HepG2 (cell line): ENCODE data around the gene SYT7. TPM values are rescaled to one million over a fixed set of nuclear protein-coding genes. Genes with fewer than 3 reads are reported as not detected.
A peak's percentile ranks its signal among the peaks of the same experiment; 100 is the strongest.

ENCODE experiments used
- ATAC-seq: fragments of 200-7000 bp; cut with Tn5 transposase; 3 replicates; pipeline ENCODE4 v1.9.1; 2020; ENCODE audit warnings: mild to moderate bottlenecking, moderate library complexity
- BruUV-seq: library from RNA; stranded (reverse); fragments of 400-500 nt; replicated peaks from 2 replicates; lab custom pipeline; 2021; lab: Mats Ljungman, UMichigan
- CTCF ChIA-PET: fragments of 300-600 bp; formaldehyde crosslinking; extraction: SDS; loops from one replicate; lab custom pipeline; 2021; ENCODE audit warnings: low total read pairs, inconsistent platforms, low intra/inter-chr PET ratio; lab: Yijun Ruan, JAX
- POLR2A ChIA-PET: fragments of 350-600 bp; sonication (Branson Sonifier 250); formaldehyde crosslinking; loops from one replicate; lab custom pipeline; 2020; ENCODE audit warnings: antibody characterized with exemption, inconsistent platforms; lab: Yijun Ruan, JAX
- DNase-seq: peaks from one replicate; pipeline ENCODE4 v3.0.0-alpha.2; 2015; ENCODE audit warnings: low spot score
- FAIRE-seq: peaks from 3 replicates; lab custom pipeline; 2011; peaks lifted over from hg19 to GRCh38; lab: Jason Lieb, UNC
- H2AFZ ChIP-seq: one replicate; pipeline ENCODE4 v1.6.1; 2011; ENCODE audit warnings: low read length, inconsistent platforms
- H3K27ac ChIP-seq: fragments of 300-600 bp; 3 replicates; pipeline ENCODE4 v1.8.0; 2011; ENCODE audit warnings: mixed run types, mild to moderate bottlenecking, mixed read lengths, low read length, inconsistent platforms; ENCODE audit not compliant: insufficient read depth; ENCODE audit errors: extremely low read length
- H3K27me3 ChIP-seq, 2 experiments: fragments of 200-600 bp in 1 of 2; 2 replicates in 1 of 2; 3 replicates in 1 of 2; pipeline versions ENCODE4 v1.6.0 to v1.8.0; 2011; ENCODE audit warnings: low read length in 2 of 2, mild to moderate bottlenecking in 2 of 2, moderate library complexity in 2 of 2, inconsistent platforms in 1 of 2; ENCODE audit not compliant: insufficient read depth in 2 of 2, control insufficient read depth in 1 of 2
- H3K36me3 ChIP-seq, 2 experiments: fragments of 200-600 bp in 1 of 2; replicated peaks in 1 of 2; 2 replicates in 1 of 2; 3 replicates in 1 of 2; pipeline versions ENCODE4 v1.5.1 to v1.8.0; 2011; ENCODE audit warnings: low read length in 2 of 2, inconsistent platforms in 1 of 2; ENCODE audit not compliant: insufficient read depth in 2 of 2, control insufficient read depth in 1 of 2
- H3K4me1 ChIP-seq: 2 replicates; pipeline ENCODE4 v1.5.1; 2012; ENCODE audit warnings: low read length, inconsistent platforms; ENCODE audit not compliant: insufficient read depth
- H3K4me2 ChIP-seq: 2 replicates; pipeline ENCODE4 v1.6.0; 2011; ENCODE audit warnings: low read depth, low read length, inconsistent platforms
- H3K4me3 ChIP-seq, 3 experiments: fragments of 200-600 bp in 1 of 3; sonication (generic), shearing (Covaris generic) in 1 of 3; replicated peaks in 1 of 3; 2 replicates each; pipeline ENCODE4 v1.5.1; 2011 to 2016; ENCODE audit warnings: low read length in 3 of 3, inconsistent platforms in 2 of 3, low read depth in 2 of 3, mild to moderate bottlenecking in 2 of 3, control low read depth in 1 of 3, mixed read lengths in 1 of 3; ENCODE audit not compliant: insufficient read depth in 1 of 3
- H3K79me2 ChIP-seq: one replicate; pipeline ENCODE4 v1.6.1; 2011; ENCODE audit warnings: low read length, inconsistent platforms; ENCODE audit not compliant: insufficient read depth
- H3K9ac ChIP-seq: 2 replicates; pipeline ENCODE4 v1.6.0; 2011; ENCODE audit warnings: mild to moderate bottlenecking, low read depth, low read length, inconsistent platforms; ENCODE audit not compliant: insufficient read depth
- H3K9me3 ChIP-seq: 2 replicates; pipeline ENCODE4 v1.5.1; 2012; ENCODE audit warnings: mild to moderate bottlenecking, low read length
- H4K20me1 ChIP-seq: 2 replicates; pipeline ENCODE4 v1.6.0; 2011; ENCODE audit warnings: inconsistent platforms, mild to moderate bottlenecking, low read length, moderate library complexity; ENCODE audit not compliant: insufficient read depth
- AHR ChIP-seq: IDR thresholded peaks from 2 replicates; pipeline ENCODE4 v1.6.1; 2018; ENCODE audit warnings: missing genetic modification reagents, missing compliant biosample characterization
- EZH2 ChIP-seq: conservative IDR thresholded peaks from 2 replicates; pipeline ENCODE4 v1.6.1; 2012; ENCODE audit warnings: mild to moderate bottlenecking, low read depth, low read length, moderate library complexity
- KLF16 ChIP-seq, 2 experiments: sonication (generic) in 1 of 2; formaldehyde crosslinking in 1 of 2; IDR thresholded peaks; 2 replicates each; pipeline versions ENCODE4 v1.6.1 to v1.8.0; 2016 to 2023; ENCODE audit warnings: missing genetic modification reagents in 2 of 2, missing compliant biosample characterization in 1 of 2
- ZNF768 ChIP-seq: sonication (generic); formaldehyde crosslinking; IDR thresholded peaks from 2 replicates; pipeline ENCODE4 v1.4.0; 2020; ENCODE audit warnings: missing genetic modification reagents
- WGBS: methylation state at CpG from one replicate; pipeline ENCODE4 v1.1.6; 2017; ENCODE audit warnings: low lambda C conversion rate; 5-methylcytosine and 5-hydroxymethylcytosine counted together
- in situ Hi-C: cut with HindIII; loops from 2 replicates; pipeline ENCODE4 v1.10.0; 2017; ENCODE audit warnings: low pct_unique_long_range_greater_than_20kb; ENCODE audit not compliant: extremely low pct_ligation_motif_present
- intact Hi-C: fragments of 100-400 bp; cut with micrococcal nuclease; formaldehyde crosslinking; loops from one replicate; pipeline ENCODE4 v1.10.0; 2022; ENCODE audit not compliant: unreplicated experiment
- polyA plus RNA-seq, 8 experiments: library from polyadenylated mRNA; depleted of rRNA in 3 of 8; stranded (reverse) in 7 of 8; unstranded in 1 of 8; fragments of >200 nt; fragmentation: Illumina TruSeq in 4 of 8; extraction: Trizol in 4 of 8; gene quantifications; 2 replicates each; pipeline versions ENCODE4 v1.2.1 to v1.2.3, GENCODE V29; 2011 to 2016; ENCODE audit warnings: low read depth in 4 of 8, missing spikeins in 1 of 8, mixed read lengths in 1 of 8; ENCODE audit not compliant: insufficient read depth in 1 of 8
- total RNA-seq, 5 experiments: library from RNA; depleted of rRNA; stranded (reverse); fragments of >200 nt; fragmentation: Illumina TruSeq; extraction: Trizol; gene quantifications; 2 replicates each; pipeline ENCODE4 v1.2.3, GENCODE V29; 2016; ENCODE audit warnings: low read depth in 1 of 5
- TF ChIP-seq, protein P1 (sequence below): IDR thresholded peaks from 2 replicates; pipeline ENCODE4 v1.6.1; 2016; ENCODE audit warnings: missing genetic modification reagents, missing compliant biosample characterization
- TF ChIP-seq, protein P2 (sequence below): sonication (generic); formaldehyde crosslinking; IDR thresholded peaks from 2 replicates; pipeline ENCODE4 v1.4.0; 2020; ENCODE audit warnings: missing genetic modification reagents, borderline replicate concordance
- TF ChIP-seq, protein P3 (sequence below): sonication (generic); formaldehyde crosslinking; IDR thresholded peaks from 2 replicates; pipeline ENCODE4 v1.4.0; 2020; ENCODE audit warnings: mild to moderate bottlenecking, missing genetic modification reagents
- TF ChIP-seq, protein P4 (sequence below): IDR thresholded peaks from 2 replicates; pipeline ENCODE4 v1.6.1; 2016; ENCODE audit warnings: low read depth, missing genetic modification reagents, missing compliant biosample characterization
- TF ChIP-seq, protein P5 (sequence below): sonication (generic); formaldehyde crosslinking; IDR thresholded peaks from 2 replicates; pipeline ENCODE4 v1.8.1; 2022; ENCODE audit warnings: mild to moderate bottlenecking, missing genetic modification reagents

SYT7 gene
- total and polyA plus RNA-seq, 2 of the 13 experiments (the other 11 are each of a cell fraction or from before 2014, with no cell fraction given): 1.4 to 4.4 TPM

DNA sequence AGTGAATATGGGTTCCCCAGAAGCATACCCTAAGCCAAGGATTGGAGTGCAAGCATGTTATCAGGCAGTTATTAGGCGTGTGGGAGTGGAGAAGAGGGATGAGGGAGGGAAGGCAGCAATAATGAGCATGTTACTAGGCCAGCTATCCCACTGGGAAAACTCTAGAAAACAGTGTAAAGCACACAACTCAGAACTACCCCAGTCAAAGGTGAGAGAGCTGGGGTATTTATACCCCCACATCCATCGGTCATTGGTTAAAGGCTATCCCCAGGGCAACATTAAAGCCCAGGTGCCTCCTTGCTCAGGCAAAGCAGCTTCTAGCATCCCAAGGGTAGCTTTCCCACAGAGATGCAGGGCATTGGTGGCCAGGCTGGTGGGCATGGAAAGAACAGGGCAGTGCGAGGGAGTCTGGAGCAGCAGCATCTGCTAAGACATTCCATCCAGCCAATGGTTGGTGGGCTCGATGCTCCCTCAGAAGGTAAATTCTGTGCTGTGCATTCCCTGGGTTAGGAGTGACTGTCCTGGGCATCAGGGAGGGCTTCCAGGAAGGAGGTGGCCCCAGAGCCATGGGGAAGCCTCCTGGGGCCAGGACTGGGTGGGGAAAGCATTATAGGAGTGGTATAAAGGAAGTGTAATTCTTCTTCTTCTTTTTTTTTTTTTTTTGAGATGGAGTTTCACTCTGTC is 93.4 kb downstream of the SYT7 start:
- Histone ChIP-seq H3K79me2 (no peaks in the 10 kb centered on the region), H4K20me1 (no peaks in the 10 kb centered on the region), H3K4me3 (no peak overlapping the region), H3K4me1 (peaks cover 55% of the 10 kb centered on the region), H3K36me3 (no peaks in the 10 kb centered on the region), H3K9ac (no peak overlapping the region), H3K4me2 (no peak overlapping the region), H3K9me3 (no peaks in the 10 kb centered on the region), H3K27me3 (peaks cover 0 to 26% of the 10 kb centered on the region in 2 experiments), H2AFZ (no peak overlapping the region), H3K27ac (no peak overlapping the region)
- TF ChIP-seq, protein P1, sequence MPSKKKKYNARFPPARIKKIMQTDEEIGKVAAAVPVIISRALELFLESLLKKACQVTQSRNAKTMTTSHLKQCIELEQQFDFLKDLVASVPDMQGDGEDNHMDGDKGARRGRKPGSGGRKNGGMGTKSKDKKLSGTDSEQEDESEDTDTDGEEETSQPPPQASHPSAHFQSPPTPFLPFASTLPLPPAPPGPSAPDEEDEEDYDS: no peak
- TF ChIP-seq, protein P2, sequence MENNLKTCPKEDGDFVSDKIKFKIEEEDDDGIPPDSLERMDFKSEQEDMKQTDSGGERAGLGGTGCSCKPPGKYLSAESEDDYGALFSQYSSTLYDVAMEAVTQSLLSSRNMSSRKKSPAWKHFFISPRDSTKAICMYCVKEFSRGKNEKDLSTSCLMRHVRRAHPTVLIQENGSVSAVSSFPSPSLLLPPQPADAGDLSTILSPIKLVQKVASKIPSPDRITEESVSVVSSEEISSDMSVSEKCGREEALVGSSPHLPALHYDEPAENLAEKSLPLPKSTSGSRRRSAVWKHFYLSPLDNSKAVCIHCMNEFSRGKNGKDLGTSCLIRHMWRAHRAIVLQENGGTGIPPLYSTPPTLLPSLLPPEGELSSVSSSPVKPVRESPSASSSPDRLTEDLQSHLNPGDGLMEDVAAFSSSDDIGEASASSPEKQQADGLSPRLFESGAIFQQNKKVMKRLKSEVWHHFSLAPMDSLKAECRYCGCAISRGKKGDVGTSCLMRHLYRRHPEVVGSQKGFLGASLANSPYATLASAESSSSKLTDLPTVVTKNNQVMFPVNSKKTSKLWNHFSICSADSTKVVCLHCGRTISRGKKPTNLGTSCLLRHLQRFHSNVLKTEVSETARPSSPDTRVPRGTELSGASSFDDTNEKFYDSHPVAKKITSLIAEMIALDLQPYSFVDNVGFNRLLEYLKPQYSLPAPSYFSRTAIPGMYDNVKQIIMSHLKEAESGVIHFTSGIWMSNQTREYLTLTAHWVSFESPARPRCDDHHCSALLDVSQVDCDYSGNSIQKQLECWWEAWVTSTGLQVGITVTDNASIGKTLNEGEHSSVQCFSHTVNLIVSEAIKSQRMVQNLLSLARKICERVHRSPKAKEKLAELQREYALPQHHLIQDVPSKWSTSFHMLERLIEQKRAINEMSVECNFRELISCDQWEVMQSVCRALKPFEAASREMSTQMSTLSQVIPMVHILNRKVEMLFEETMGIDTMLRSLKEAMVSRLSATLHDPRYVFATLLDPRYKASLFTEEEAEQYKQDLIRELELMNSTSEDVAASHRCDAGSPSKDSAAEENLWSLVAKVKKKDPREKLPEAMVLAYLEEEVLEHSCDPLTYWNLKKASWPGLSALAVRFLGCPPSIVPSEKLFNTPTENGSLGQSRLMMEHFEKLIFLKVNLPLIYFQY (CRISPR knock-in tag): no peak
- TF ChIP-seq ZNF768 (CRISPR knock-in tag): peak; percentile 82
- TF ChIP-seq, protein P3, sequence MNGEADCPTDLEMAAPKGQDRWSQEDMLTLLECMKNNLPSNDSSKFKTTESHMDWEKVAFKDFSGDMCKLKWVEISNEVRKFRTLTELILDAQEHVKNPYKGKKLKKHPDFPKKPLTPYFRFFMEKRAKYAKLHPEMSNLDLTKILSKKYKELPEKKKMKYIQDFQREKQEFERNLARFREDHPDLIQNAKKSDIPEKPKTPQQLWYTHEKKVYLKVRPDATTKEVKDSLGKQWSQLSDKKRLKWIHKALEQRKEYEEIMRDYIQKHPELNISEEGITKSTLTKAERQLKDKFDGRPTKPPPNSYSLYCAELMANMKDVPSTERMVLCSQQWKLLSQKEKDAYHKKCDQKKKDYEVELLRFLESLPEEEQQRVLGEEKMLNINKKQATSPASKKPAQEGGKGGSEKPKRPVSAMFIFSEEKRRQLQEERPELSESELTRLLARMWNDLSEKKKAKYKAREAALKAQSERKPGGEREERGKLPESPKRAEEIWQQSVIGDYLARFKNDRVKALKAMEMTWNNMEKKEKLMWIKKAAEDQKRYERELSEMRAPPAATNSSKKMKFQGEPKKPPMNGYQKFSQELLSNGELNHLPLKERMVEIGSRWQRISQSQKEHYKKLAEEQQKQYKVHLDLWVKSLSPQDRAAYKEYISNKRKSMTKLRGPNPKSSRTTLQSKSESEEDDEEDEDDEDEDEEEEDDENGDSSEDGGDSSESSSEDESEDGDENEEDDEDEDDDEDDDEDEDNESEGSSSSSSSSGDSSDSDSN: no peak
- TF ChIP-seq KLF16 (CRISPR knock-in tag; IDR thresholded peaks at IDR 0.05): no peak
- TF ChIP-seq, protein P4, sequence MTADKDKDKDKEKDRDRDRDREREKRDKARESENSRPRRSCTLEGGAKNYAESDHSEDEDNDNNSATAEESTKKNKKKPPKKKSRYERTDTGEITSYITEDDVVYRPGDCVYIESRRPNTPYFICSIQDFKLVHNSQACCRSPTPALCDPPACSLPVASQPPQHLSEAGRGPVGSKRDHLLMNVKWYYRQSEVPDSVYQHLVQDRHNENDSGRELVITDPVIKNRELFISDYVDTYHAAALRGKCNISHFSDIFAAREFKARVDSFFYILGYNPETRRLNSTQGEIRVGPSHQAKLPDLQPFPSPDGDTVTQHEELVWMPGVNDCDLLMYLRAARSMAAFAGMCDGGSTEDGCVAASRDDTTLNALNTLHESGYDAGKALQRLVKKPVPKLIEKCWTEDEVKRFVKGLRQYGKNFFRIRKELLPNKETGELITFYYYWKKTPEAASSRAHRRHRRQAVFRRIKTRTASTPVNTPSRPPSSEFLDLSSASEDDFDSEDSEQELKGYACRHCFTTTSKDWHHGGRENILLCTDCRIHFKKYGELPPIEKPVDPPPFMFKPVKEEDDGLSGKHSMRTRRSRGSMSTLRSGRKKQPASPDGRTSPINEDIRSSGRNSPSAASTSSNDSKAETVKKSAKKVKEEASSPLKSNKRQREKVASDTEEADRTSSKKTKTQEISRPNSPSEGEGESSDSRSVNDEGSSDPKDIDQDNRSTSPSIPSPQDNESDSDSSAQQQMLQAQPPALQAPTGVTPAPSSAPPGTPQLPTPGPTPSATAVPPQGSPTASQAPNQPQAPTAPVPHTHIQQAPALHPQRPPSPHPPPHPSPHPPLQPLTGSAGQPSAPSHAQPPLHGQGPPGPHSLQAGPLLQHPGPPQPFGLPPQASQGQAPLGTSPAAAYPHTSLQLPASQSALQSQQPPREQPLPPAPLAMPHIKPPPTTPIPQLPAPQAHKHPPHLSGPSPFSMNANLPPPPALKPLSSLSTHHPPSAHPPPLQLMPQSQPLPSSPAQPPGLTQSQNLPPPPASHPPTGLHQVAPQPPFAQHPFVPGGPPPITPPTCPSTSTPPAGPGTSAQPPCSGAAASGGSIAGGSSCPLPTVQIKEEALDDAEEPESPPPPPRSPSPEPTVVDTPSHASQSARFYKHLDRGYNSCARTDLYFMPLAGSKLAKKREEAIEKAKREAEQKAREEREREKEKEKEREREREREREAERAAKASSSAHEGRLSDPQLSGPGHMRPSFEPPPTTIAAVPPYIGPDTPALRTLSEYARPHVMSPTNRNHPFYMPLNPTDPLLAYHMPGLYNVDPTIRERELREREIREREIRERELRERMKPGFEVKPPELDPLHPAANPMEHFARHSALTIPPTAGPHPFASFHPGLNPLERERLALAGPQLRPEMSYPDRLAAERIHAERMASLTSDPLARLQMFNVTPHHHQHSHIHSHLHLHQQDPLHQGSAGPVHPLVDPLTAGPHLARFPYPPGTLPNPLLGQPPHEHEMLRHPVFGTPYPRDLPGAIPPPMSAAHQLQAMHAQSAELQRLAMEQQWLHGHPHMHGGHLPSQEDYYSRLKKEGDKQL (CRISPR knock-in tag): no peak
- no peak for TF ChIP-seq AHR (CRISPR knock-in tag)
- TF ChIP-seq EZH2: no peak
- TF ChIP-seq, protein P5, sequence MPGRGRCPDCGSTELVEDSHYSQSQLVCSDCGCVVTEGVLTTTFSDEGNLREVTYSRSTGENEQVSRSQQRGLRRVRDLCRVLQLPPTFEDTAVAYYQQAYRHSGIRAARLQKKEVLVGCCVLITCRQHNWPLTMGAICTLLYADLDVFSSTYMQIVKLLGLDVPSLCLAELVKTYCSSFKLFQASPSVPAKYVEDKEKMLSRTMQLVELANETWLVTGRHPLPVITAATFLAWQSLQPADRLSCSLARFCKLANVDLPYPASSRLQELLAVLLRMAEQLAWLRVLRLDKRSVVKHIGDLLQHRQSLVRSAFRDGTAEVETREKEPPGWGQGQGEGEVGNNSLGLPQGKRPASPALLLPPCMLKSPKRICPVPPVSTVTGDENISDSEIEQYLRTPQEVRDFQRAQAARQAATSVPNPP: no peak
- BruUV-seq: no TSS peak
- DNase-seq (no peak), FAIRE-seq (no peak), ATAC-seq (no peak)
- ChIA-PET POLR2A (interaction anchor here (1.4 kb wide), 1 partner anchor 25 kb away, joined by 4 read pairs; no protein-coding TSS in a partner anchor), CTCF (no interaction called here)
- in situ Hi-C loops (no loop called here), intact Hi-C loops (no loop called here)
- WGBS: 77% methylated on average over 3 of the region's 4 CpGs
